ELR (cell line): Measurements from ENCODE around the gene YTHDC2.

ENCODE experiments used
- DNase-seq: peaks from one replicate; pipeline ENCODE4 v3.0.0-alpha.2; 2015; ENCODE audit warnings: low read depth

Gene YTHDC2

GRCh38 chr5:113606298-113607134, 93.0 kb downstream of the YTHDC2 start:
- peak; percentile 72 for DNase-seq

- no peak for DNase-seq
Measured at GRCh38 chr5:113607361-113607760, 93.9 kb downstream of the YTHDC2 start.

- DNase-seq = peak; percentile 11
Measured at GRCh38 chr5:113608113-113608596, 94.7 kb downstream of the YTHDC2 start.

GRCh38 chr5:113612060-113612496, 98.6 kb downstream of the YTHDC2 start:
- peak; percentile 60 for DNase-seq

GRCh38 chr5:113614191-113614590, 100.7 kb downstream of the YTHDC2 start:
- DNase-seq = peak; percentile 45

GRCh38 chr5:113615708-113616107, 102.2 kb downstream of the YTHDC2 start:
- DNase-seq = peak; percentile 19

- DNase-seq = no peak
Measured at GRCh38 chr5:113617191-113617796, 103.8 kb downstream of the YTHDC2 start.

GRCh38 chr5:113632996-113633395, 119.5 kb downstream of the YTHDC2 start:
- no peak for DNase-seq

- no peak for DNase-seq
Measured at GRCh38 chr5:113634957-113635356, 121.5 kb downstream of the YTHDC2 start.

GRCh38 chr5:113641715-113642114, 128.2 kb downstream of the YTHDC2 start:
- DNase-seq = no peak
